H1 (cell line): Measurements from ENCODE around the gene CIC. TPM values are rescaled to one million over a fixed set of nuclear protein-coding genes. Genes with fewer than 3 reads are reported as not detected.

ENCODE experiments used
- ATF2 ChIP-seq: IDR thresholded peaks from 2 replicates; pipeline ENCODE4 v1.6.1; 2012; ENCODE audit warnings: low read length, inconsistent platforms
- NANOG ChIP-seq: IDR thresholded peaks from 2 replicates; pipeline ENCODE4 v1.6.1; 2011; ENCODE audit warnings: low read length, low read depth, mild to moderate bottlenecking, inconsistent platforms; ENCODE audit not compliant: insufficient read depth, poor library complexity, severe bottlenecking
- RNF2 ChIP-seq: fragments of 200-900, 300-1000 bp; sonication (generic); IDR thresholded peaks from 2 replicates; pipeline ENCODE4 v1.7.1; 2016; ENCODE audit warnings: borderline replicate concordance, low read depth, mild to moderate bottlenecking, antibody characterized with exemption, low read length; ENCODE audit not compliant: poor library complexity, severe bottlenecking; ENCODE audit errors: missing control alignments
- SIX5 ChIP-seq: IDR thresholded peaks from 2 replicates; pipeline ENCODE4 v1.6.1; 2011; ENCODE audit warnings: mild to moderate bottlenecking, low read depth, low read length
- polyA plus RNA-seq, 7 experiments: library from polyadenylated mRNA; depleted of rRNA in 3 of 7; stranded (reverse) in 5 of 7; unstranded in 2 of 7; fragments of >200 nt in 5 of 7; fragments of 200-250 nt in 2 of 7; gene quantifications; 1 replicate in 5 of 7; 2 replicates in 1 of 7; 4 replicates in 1 of 7; pipeline versions ENCODE4 v1.2.1 to v1.2.3, GENCODE V29; 2011 to 2013; ENCODE audit warnings: missing spikeins in 2 of 7, mixed read lengths in 2 of 7
- total RNA-seq: library from RNA; stranded (reverse); fragmentation: NEBNext Ultra II Directional; extraction: Animal tissue kit (Norgen Biotek cat#: 25700); gene quantifications from 2 replicates; pipeline ENCODE4 v1.2.1, GENCODE V29; 2021
- TF ChIP-seq, protein P1 (sequence below): IDR thresholded peaks from 2 replicates; pipeline ENCODE4 v1.6.1; 2011; ENCODE audit warnings: low read depth, mild to moderate bottlenecking, low read length; ENCODE audit not compliant: insufficient read depth

The CIC gene
- total and polyA plus RNA-seq, 2 of the 8 experiments (the other 6 are each of a cell fraction or from before 2014, with no cell fraction given), result 13.2 to 43.6 TPM

- TF ChIP-seq, protein P1, sequence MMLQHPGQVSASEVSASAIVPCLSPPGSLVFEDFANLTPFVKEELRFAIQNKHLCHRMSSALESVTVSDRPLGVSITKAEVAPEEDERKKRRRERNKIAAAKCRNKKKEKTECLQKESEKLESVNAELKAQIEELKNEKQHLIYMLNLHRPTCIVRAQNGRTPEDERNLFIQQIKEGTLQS, result no peak
- TF ChIP-seq ATF2 (no peak), RNF2 (no peak), SIX5 (no peak), NANOG (no peak)
Observed at GRCh38 chr19:42235181-42235580, 33.9 kb upstream of the CIC start (continued).
